IMR-90 (cell line): ENCODE measurements around the gene RENBP. TPM values are rescaled to one million over a fixed set of nuclear protein-coding genes. Genes with fewer than 3 reads are reported as not detected.

ENCODE experiments used
- ATAC-seq: fragments of 200-7000 bp; cut with Tn5 transposase; 2 replicates; pipeline ENCODE4 v1.9.1; 2020; ENCODE audit warnings: low read depth, mild to moderate bottlenecking, moderate library complexity
- BruUV-seq: library from RNA; stranded (reverse); fragments of 400-500 nt; replicated peaks from 2 replicates; lab custom pipeline; 2021; lab: Mats Ljungman, UMichigan
- CTCF ChIA-PET: fragments of 300-600 bp; formaldehyde crosslinking; extraction: SDS; loops from one replicate; lab custom pipeline; 2021; ENCODE audit warnings: antibody characterized with exemption; lab: Yijun Ruan, JAX
- POLR2A ChIA-PET: fragments of 300-600 bp; sonication (Branson Sonifier 250); formaldehyde crosslinking; loops from one replicate; lab custom pipeline; 2022; ENCODE audit warnings: antibody characterized with exemption; ENCODE audit not compliant: unreplicated experiment; lab: Charles Lee
- DNase-seq: peaks from one replicate; pipeline ENCODE4 v3.0.0; 2013
- H2AFZ ChIP-seq: replicated peaks from 2 replicates; pipeline ENCODE3; 2013; ENCODE audit warnings: low read length, mild to moderate bottlenecking; ENCODE audit not compliant: poor library complexity
- H2AK5ac ChIP-seq: 2 replicates; pipeline ENCODE4 v1.6.1; 2013; ENCODE audit warnings: low read depth, low read length, inconsistent platforms
- H2AK9ac ChIP-seq: replicated peaks from 2 replicates; pipeline ENCODE3; 2013; ENCODE audit warnings: mild to moderate bottlenecking, low read depth, low read length, moderate library complexity; ENCODE audit not compliant: poor library complexity
- H2BK120ac ChIP-seq: 2 replicates; pipeline ENCODE4 v1.6.1; 2013; ENCODE audit warnings: low read depth, low read length, inconsistent platforms
- H2BK15ac ChIP-seq: 3 replicates; pipeline ENCODE4 v1.6.1; 2013; ENCODE audit warnings: low read depth, low read length, inconsistent platforms
- H2BK20ac ChIP-seq: 2 replicates; pipeline ENCODE4 v1.6.1; 2013; ENCODE audit warnings: low read depth, mild to moderate bottlenecking, inconsistent platforms, low read length, moderate library complexity
- H2BK5ac ChIP-seq: 2 replicates; pipeline ENCODE4 v1.6.1; 2013; ENCODE audit warnings: mild to moderate bottlenecking, low read depth, low read length, inconsistent platforms; ENCODE audit not compliant: poor library complexity, severe bottlenecking
- H3K14ac ChIP-seq: replicated peaks from 2 replicates; pipeline ENCODE4 v1.6.1; 2013; ENCODE audit warnings: low read depth, low read length, inconsistent platforms
- H3K18ac ChIP-seq: 2 replicates; pipeline ENCODE4 v1.6.1; 2013; ENCODE audit warnings: low read depth, low read length, control low read depth
- H3K23ac ChIP-seq: 2 replicates; pipeline ENCODE4 v1.6.1; 2013; ENCODE audit warnings: low read depth, low read length, inconsistent platforms
- H3K27ac ChIP-seq: 2 replicates; pipeline ENCODE4 v1.5.1; 2013; ENCODE audit warnings: mild to moderate bottlenecking, control low read depth, low read length; ENCODE audit not compliant: insufficient read depth
- H3K27me3 ChIP-seq: 2 replicates; pipeline ENCODE4 v1.6.1; 2013; ENCODE audit warnings: low read length; ENCODE audit not compliant: control insufficient read depth, insufficient read depth
- H3K36me3 ChIP-seq: 2 replicates; pipeline ENCODE4 v1.6.1; 2013; ENCODE audit warnings: low read length, mixed read lengths; ENCODE audit not compliant: control insufficient read depth, insufficient read depth
- H3K4ac ChIP-seq: 2 replicates; pipeline ENCODE4 v1.6.1; 2013; ENCODE audit warnings: low read depth, low read length, inconsistent platforms
- H3K4me1 ChIP-seq: 2 replicates; pipeline ENCODE4 v1.6.1; 2013; ENCODE audit warnings: low read length, mixed read lengths; ENCODE audit not compliant: control insufficient read depth, insufficient read depth
- H3K4me2 ChIP-seq: 2 replicates; pipeline ENCODE4 v1.6.1; 2013; ENCODE audit warnings: low read depth, mild to moderate bottlenecking, control low read depth, low read length, moderate library complexity
- H3K4me3 ChIP-seq: 2 replicates; pipeline ENCODE4 v1.5.1; 2013; ENCODE audit warnings: low read depth, mild to moderate bottlenecking, control low read depth, low read length, moderate library complexity; ENCODE audit not compliant: insufficient read depth
- H3K56ac ChIP-seq: 2 replicates; pipeline ENCODE4 v1.6.1; 2013; ENCODE audit warnings: low read length, inconsistent platforms; ENCODE audit not compliant: insufficient read depth; ENCODE audit errors: extremely low read depth
- H3K79me1 ChIP-seq, 2 experiments: 2 replicates each; pipeline ENCODE4 v1.6.1; 2013; ENCODE audit warnings: low read length in 2 of 2, inconsistent platforms in 1 of 2, low read depth in 1 of 2
- H3K9ac ChIP-seq: 2 replicates; pipeline ENCODE4 v1.6.1; 2013; ENCODE audit warnings: low read depth, low read length, control low read depth
- H3K9me1 ChIP-seq: 2 replicates; pipeline ENCODE4 v1.6.1; 2013; ENCODE audit warnings: low read length, inconsistent platforms; ENCODE audit not compliant: insufficient read depth
- H3K9me3 ChIP-seq: 2 replicates; pipeline ENCODE4 v1.6.1; 2013; ENCODE audit warnings: low read length; ENCODE audit not compliant: control insufficient read depth, insufficient read depth
- H4K20me1 ChIP-seq: 2 replicates; pipeline ENCODE4 v1.6.1; 2013; ENCODE audit warnings: low read length, inconsistent platforms; ENCODE audit not compliant: insufficient read depth
- H4K5ac ChIP-seq: 2 replicates; pipeline ENCODE4 v1.6.1; 2013; ENCODE audit warnings: mild to moderate bottlenecking, low read depth, low read length, control low read depth
- H4K8ac ChIP-seq, 2 experiments: 2 replicates each; pipeline ENCODE4 v1.6.1; 2013; ENCODE audit warnings: low read depth in 2 of 2, low read length in 2 of 2, control low read depth in 1 of 2, inconsistent platforms in 1 of 2
- H4K91ac ChIP-seq: 2 replicates; pipeline ENCODE4 v1.6.1; 2013; ENCODE audit warnings: low read depth, low read length, inconsistent platforms; ENCODE audit not compliant: insufficient read depth
- CEBPB ChIP-seq: IDR thresholded peaks from 2 replicates; pipeline ENCODE4 v1.6.1; 2012; ENCODE audit warnings: low read depth, low read length, improper control_type of control experiment
- NFE2L2 ChIP-seq: fragments of 150-350 bp; IDR thresholded peaks from 2 replicates; pipeline ENCODE4 v1.6.1; 2016; ENCODE audit warnings: low read depth, mild to moderate bottlenecking, low read length
- RAD21 ChIP-seq: IDR thresholded peaks from 2 replicates; pipeline ENCODE4 v1.6.1; 2012; ENCODE audit warnings: low read length, improper control_type of control experiment
- WGBS, 2 experiments: methylation state at CpG; one replicate each; pipeline versions ENCODE4 v1.1.5 to v1.1.7; 2013; ENCODE audit warnings: missing lambda C conversion rate in 2 of 2; ENCODE audit not compliant: insufficient read length in 1 of 2; ENCODE audit errors: extremely low coverage in 2 of 2; 5-methylcytosine and 5-hydroxymethylcytosine counted together
- dilution Hi-C: fragments of 300-500 bp; cut with HindIII; formaldehyde crosslinking; loops from one replicate; pipeline ENCODE4 v1.14.3; 2018; ENCODE audit warnings: low sequenced_read_pairs; ENCODE audit not compliant: unreplicated experiment
- in situ Hi-C: fragments of 300-500 bp; cut with MboI; formaldehyde crosslinking; loops from 3 replicates; pipeline ENCODE4 v1.14.3; 2019; ENCODE audit warnings: low sequenced_read_pairs, inconsistent platforms, mixed read lengths
- intact Hi-C: fragments of 100-400 bp; cut with micrococcal nuclease; formaldehyde crosslinking; loops from 2 replicates; pipeline ENCODE4 v1.10.0; 2022
- polyA plus RNA-seq, 3 experiments: library from polyadenylated mRNA; depleted of rRNA; stranded (reverse); fragments of >200 nt; gene quantifications; 2 replicates each; pipeline ENCODE4 v1.2.3, GENCODE V29; 2012; ENCODE audit warnings: low replicate concordance in 1 of 3
- total RNA-seq: library from RNA; depleted of rRNA; stranded (reverse); fragments of >200 nt; gene quantifications from 2 replicates; pipeline ENCODE4 v1.2.3, GENCODE V29; 2012

The RENBP gene
- total and polyA plus RNA-seq, 2 of the 4 experiments (the other 2 are of a cell fraction) = 0.15 to 0.18 TPM

GRCh38 chrX:153948002-153948466 lies 3.6 kb upstream of the RENBP start:
- dilution Hi-C loops = no loop called here
- no peak overlapping the region for H3K23ac ChIP-seq
- no CpG with 5 or more reads among the region's 10 CpGs for WGBS, 2 experiments
- peaks cover 28% of the 10 kb centered on the region for H3K36me3 ChIP-seq
- no peak overlapping the region for H2AFZ ChIP-seq
- H3K18ac ChIP-seq = no peak overlapping the region
- no peak overlapping the region for H2AK9ac ChIP-seq
- no peak for ATAC-seq
- no peaks in the 10 kb centered on the region for H3K9me1 ChIP-seq
- no peak overlapping the region for H3K56ac ChIP-seq
- H4K8ac ChIP-seq = no peak overlapping the region
- intact Hi-C loops = no loop called here
- H2BK5ac ChIP-seq = no peak overlapping the region
- no peak overlapping the region for H2BK20ac ChIP-seq
- ChIA-PET CTCF (interaction anchor here (1.3 kb wide), 1 partner anchor 19 kb away, joined by 3 read pairs; no protein-coding TSS in a partner anchor), POLR2A (no interaction called here)
- TF ChIP-seq NFE2L2 (no peak), RAD21 (no peak), CEBPB (no peak)
- H4K5ac ChIP-seq = no peak overlapping the region
- no peak overlapping the region for H3K4me3 ChIP-seq
- no peak overlapping the region for H3K14ac ChIP-seq
- H3K9ac ChIP-seq = no peak overlapping the region
- H2BK15ac ChIP-seq = no peak overlapping the region
- no peak overlapping the region for H3K4ac ChIP-seq
- peaks cover 0 to 4% of the 10 kb centered on the region in 2 experiments; a peak in 1 of 4 replicates for H3K79me1 ChIP-seq
- no peaks in the 10 kb centered on the region for H3K27me3 ChIP-seq
- H2BK120ac ChIP-seq = no peak overlapping the region
- BruUV-seq = TSS peak; percentile 87
- no peak for DNase-seq
- no peak overlapping the region for H4K91ac ChIP-seq
- no peak overlapping the region for H3K27ac ChIP-seq
- H3K4me1 ChIP-seq = no peaks in the 10 kb centered on the region
- in situ Hi-C loops = no loop called here
- H3K9me3 ChIP-seq = no peaks in the 10 kb centered on the region
- H2AK5ac ChIP-seq = no peak overlapping the region
- no peaks in the 10 kb centered on the region for H4K20me1 ChIP-seq
- H3K4me2 ChIP-seq = no peak overlapping the region
